Memory B cell (primary cell): ENCODE data around the gene IZUMO4.

Experiments used
- ATAC-seq: fragments of 150-1000 bp; cut with Tn5 transposase; 2 replicates; pipeline ENCODE4 v1.10.0; 2021; ENCODE audit warnings: low read depth, mild to moderate bottlenecking, moderate library complexity
- DNase-seq, 2 donors: peaks; one replicate each; pipeline ENCODE4 v3.0.0; 2022; ENCODE audit warnings: low spot score in 2 of 2
- H3K27ac Mint-ChIP-seq: one replicate; pipeline ENCODE4 v1.8.0; 2022; ENCODE audit warnings: mild to moderate bottlenecking, moderate library complexity, mixed read lengths
- H3K27me3 Mint-ChIP-seq: one replicate; pipeline ENCODE4 v1.8.0; 2022; ENCODE audit warnings: mixed read lengths
- H3K36me3 Mint-ChIP-seq: one replicate; pipeline ENCODE4 v1.8.0; 2022; ENCODE audit warnings: mild to moderate bottlenecking, mixed read lengths
- H3K4me1 Mint-ChIP-seq: one replicate; pipeline ENCODE4 v1.8.0; 2022; ENCODE audit warnings: mixed read lengths
- H3K4me3 Mint-ChIP-seq: one replicate; pipeline ENCODE4 v1.8.0; 2022; ENCODE audit warnings: mild to moderate bottlenecking, moderate library complexity, mixed read lengths
- H3K9me3 Mint-ChIP-seq: one replicate; pipeline ENCODE4 v1.8.0; 2022; ENCODE audit warnings: mixed read lengths

IZUMO4 gene

GRCh38 chr19:2064788-2065524 is 31.8 kb upstream of the IZUMO4 start:
- H3K36me3 Mint-ChIP-seq: no peaks in the 10 kb centered on the region
- H3K4me3 Mint-ChIP-seq: no peak overlapping the region
- H3K4me1 Mint-ChIP-seq: peaks cover 36% of the 10 kb centered on the region
- ATAC-seq (no peak), DNase-seq (no peak)
- no peaks in the 10 kb centered on the region for H3K27me3 Mint-ChIP-seq
- H3K27ac Mint-ChIP-seq: no peak overlapping the region
- H3K9me3 Mint-ChIP-seq: no peaks in the 10 kb centered on the region

GRCh38 chr19:2070436-2070827 is 26.3 kb upstream of the IZUMO4 start:
- peak overlapping the region; percentile 93 for H3K27ac Mint-ChIP-seq
- no peaks in the 10 kb centered on the region for H3K9me3 Mint-ChIP-seq
- peaks cover 21% of the 10 kb centered on the region for H3K36me3 Mint-ChIP-seq
- ATAC-seq (no peak), DNase-seq (no peak)
- no peaks in the 10 kb centered on the region for H3K27me3 Mint-ChIP-seq
- peaks cover 39% of the 10 kb centered on the region for H3K4me1 Mint-ChIP-seq
- no peak overlapping the region for H3K4me3 Mint-ChIP-seq

GRCh38 chr19:2070986-2071673 is 25.6 kb upstream of the IZUMO4 start:
- DNase-seq (no peak), ATAC-seq (no peak)
- H3K27me3 Mint-ChIP-seq: no peaks in the 10 kb centered on the region
- no peak overlapping the region for H3K4me3 Mint-ChIP-seq
- H3K4me1 Mint-ChIP-seq: peaks cover 39% of the 10 kb centered on the region
- H3K36me3 Mint-ChIP-seq: peaks cover 24% of the 10 kb centered on the region
- H3K27ac Mint-ChIP-seq: peak overlapping the region; percentile 93
- no peaks in the 10 kb centered on the region for H3K9me3 Mint-ChIP-seq

GRCh38 chr19:2072757-2073551 is 23.8 kb upstream of the IZUMO4 start:
- H3K36me3 Mint-ChIP-seq: peaks cover 32% of the 10 kb centered on the region
- H3K4me1 Mint-ChIP-seq: peaks cover 36% of the 10 kb centered on the region
- no peaks in the 10 kb centered on the region for H3K9me3 Mint-ChIP-seq
- no peak for DNase-seq
- peak overlapping the region; percentile 93 for H3K27ac Mint-ChIP-seq
- H3K4me3 Mint-ChIP-seq: peak overlapping the region; percentile 32
- no peaks in the 10 kb centered on the region for H3K27me3 Mint-ChIP-seq
- no peak for ATAC-seq

- Mint-ChIP-seq H3K4me1 (peaks cover 39% of the 10 kb centered on the region), H3K27me3 (no peaks in the 10 kb centered on the region), H3K9me3 (no peaks in the 10 kb centered on the region), H3K27ac (peak overlapping the region; percentile 93), H3K4me3 (peak overlapping the region; percentile 34), H3K36me3 (peaks cover 32% of the 10 kb centered on the region)
- peak; percentile 12 for ATAC-seq
- DNase-seq: no peak
Measured at GRCh38 chr19:2076526-2076944, 20.2 kb upstream of the IZUMO4 start.

GRCh38 chr19:2077398-2077797 is 19.3 kb upstream of the IZUMO4 start:
- Mint-ChIP-seq H3K27ac (peak overlapping the region; percentile 93), H3K9me3 (no peaks in the 10 kb centered on the region), H3K36me3 (peaks cover 25% of the 10 kb centered on the region), H3K4me1 (peaks cover 40% of the 10 kb centered on the region), H3K4me3 (no peak overlapping the region), H3K27me3 (no peaks in the 10 kb centered on the region)
- ATAC-seq: no peak
- DNase-seq: no peak

- Mint-ChIP-seq H3K4me3 (no peak overlapping the region), H3K27me3 (no peaks in the 10 kb centered on the region), H3K9me3 (no peaks in the 10 kb centered on the region), H3K27ac (peak overlapping the region; percentile 98), H3K4me1 (peaks cover 41% of the 10 kb centered on the region), H3K36me3 (peaks cover 25% of the 10 kb centered on the region)
- ATAC-seq (no peak), DNase-seq (no peak)
Measured at GRCh38 chr19:2077833-2078619, 18.7 kb upstream of the IZUMO4 start.

- no peak for ATAC-seq
- Mint-ChIP-seq H3K4me3 (peak overlapping the region; percentile 95), H3K9me3 (no peaks in the 10 kb centered on the region), H3K4me1 (peaks cover 44% of the 10 kb centered on the region), H3K36me3 (peaks cover 27% of the 10 kb centered on the region), H3K27me3 (no peaks in the 10 kb centered on the region), H3K27ac (peak overlapping the region; percentile 98)
- DNase-seq: no peak
Measured at GRCh38 chr19:2079076-2079864, 17.4 kb upstream of the IZUMO4 start.

GRCh38 chr19:2079865-2080301 is 16.8 kb upstream of the IZUMO4 start:
- Mint-ChIP-seq H3K4me3 (peak overlapping the region; percentile 95), H3K27ac (peak overlapping the region; percentile 98), H3K36me3 (peaks cover 27% of the 10 kb centered on the region), H3K4me1 (peaks cover 37% of the 10 kb centered on the region), H3K9me3 (no peaks in the 10 kb centered on the region), H3K27me3 (no peaks in the 10 kb centered on the region)
- DNase-seq (no peak), ATAC-seq (peak; percentile 6)

- Mint-ChIP-seq H3K27ac (peak overlapping the region; percentile 98), H3K4me3 (peak overlapping the region; percentile 95), H3K36me3 (peaks cover 29% of the 10 kb centered on the region), H3K4me1 (peaks cover 38% of the 10 kb centered on the region), H3K27me3 (no peaks in the 10 kb centered on the region), H3K9me3 (no peaks in the 10 kb centered on the region)
- DNase-seq (no peak), ATAC-seq (no peak)
Measured at GRCh38 chr19:2080336-2080988, 16.3 kb upstream of the IZUMO4 start.

GRCh38 chr19:2081873-2082810 is 14.6 kb upstream of the IZUMO4 start:
- H3K4me3 Mint-ChIP-seq: peak overlapping the region; percentile 95
- H3K36me3 Mint-ChIP-seq: peaks cover 21% of the 10 kb centered on the region
- no peaks in the 10 kb centered on the region for H3K9me3 Mint-ChIP-seq
- no peaks in the 10 kb centered on the region for H3K27me3 Mint-ChIP-seq
- H3K4me1 Mint-ChIP-seq: peaks cover 45% of the 10 kb centered on the region
- ATAC-seq (peak; percentile 26), DNase-seq (no peak)
- H3K27ac Mint-ChIP-seq: peak overlapping the region; percentile 98
